PFSK-1 (cell line): ENCODE results near the gene ALG5.

Experiments used
- FOXP2 ChIP-seq: optimal IDR thresholded peaks from 2 replicates; pipeline ENCODE3; 2011; ENCODE audit warnings: borderline replicate concordance, control low read depth, inconsistent platforms; ENCODE audit not compliant: insufficient read depth; ENCODE audit errors: extremely low read length, extremely low read depth
- POLR2AphosphoS5 ChIP-seq: IDR thresholded peaks from 2 replicates; pipeline ENCODE4 v1.6.1; 2012; ENCODE audit warnings: low read depth, mild to moderate bottlenecking, control low read depth, low read length, moderate library complexity
- SIN3A ChIP-seq: IDR thresholded peaks from 2 replicates; pipeline ENCODE4 v1.6.1; 2012; ENCODE audit warnings: mild to moderate bottlenecking, low read length, moderate library complexity, borderline replicate concordance; ENCODE audit not compliant: insufficient read depth
- TAF1 ChIP-seq: IDR thresholded peaks from 2 replicates; pipeline ENCODE4 v1.6.1; 2012; ENCODE audit warnings: low read length, control low read depth, borderline replicate concordance; ENCODE audit not compliant: insufficient read depth
- TF ChIP-seq, protein P1 (sequence below), 2 experiments: IDR thresholded peaks; 2 replicates each; pipeline versions ENCODE4 v1.6.1 to v1.8.0; 2011 to 2012; ENCODE audit warnings: low read depth in 2 of 2, low read length in 2 of 2, control low read depth in 1 of 2, inconsistent platforms in 1 of 2, mild to moderate bottlenecking in 1 of 2, moderate library complexity in 1 of 2; ENCODE audit not compliant: insufficient read depth in 1 of 2

DNA sequence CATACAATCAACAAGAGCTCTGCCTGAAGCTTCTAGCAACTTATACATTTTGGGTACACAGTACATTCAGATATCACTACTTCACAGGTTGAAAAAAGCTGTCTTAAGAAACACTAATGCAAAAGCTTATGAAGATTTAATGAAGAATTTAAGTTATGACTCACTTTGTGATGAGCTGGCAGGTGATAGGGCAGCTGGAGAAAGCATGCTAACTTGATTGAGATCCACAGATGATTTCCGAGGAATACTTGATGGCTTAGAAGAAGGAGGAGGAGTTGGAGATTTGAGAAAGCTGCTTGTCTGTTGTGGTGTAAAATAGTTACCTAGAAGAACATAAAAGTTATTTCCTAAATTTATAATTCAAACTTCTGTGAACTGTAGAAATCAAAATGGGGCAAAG is 24.7 kb upstream of the ALG5 start:
- TF ChIP-seq, protein P1, sequence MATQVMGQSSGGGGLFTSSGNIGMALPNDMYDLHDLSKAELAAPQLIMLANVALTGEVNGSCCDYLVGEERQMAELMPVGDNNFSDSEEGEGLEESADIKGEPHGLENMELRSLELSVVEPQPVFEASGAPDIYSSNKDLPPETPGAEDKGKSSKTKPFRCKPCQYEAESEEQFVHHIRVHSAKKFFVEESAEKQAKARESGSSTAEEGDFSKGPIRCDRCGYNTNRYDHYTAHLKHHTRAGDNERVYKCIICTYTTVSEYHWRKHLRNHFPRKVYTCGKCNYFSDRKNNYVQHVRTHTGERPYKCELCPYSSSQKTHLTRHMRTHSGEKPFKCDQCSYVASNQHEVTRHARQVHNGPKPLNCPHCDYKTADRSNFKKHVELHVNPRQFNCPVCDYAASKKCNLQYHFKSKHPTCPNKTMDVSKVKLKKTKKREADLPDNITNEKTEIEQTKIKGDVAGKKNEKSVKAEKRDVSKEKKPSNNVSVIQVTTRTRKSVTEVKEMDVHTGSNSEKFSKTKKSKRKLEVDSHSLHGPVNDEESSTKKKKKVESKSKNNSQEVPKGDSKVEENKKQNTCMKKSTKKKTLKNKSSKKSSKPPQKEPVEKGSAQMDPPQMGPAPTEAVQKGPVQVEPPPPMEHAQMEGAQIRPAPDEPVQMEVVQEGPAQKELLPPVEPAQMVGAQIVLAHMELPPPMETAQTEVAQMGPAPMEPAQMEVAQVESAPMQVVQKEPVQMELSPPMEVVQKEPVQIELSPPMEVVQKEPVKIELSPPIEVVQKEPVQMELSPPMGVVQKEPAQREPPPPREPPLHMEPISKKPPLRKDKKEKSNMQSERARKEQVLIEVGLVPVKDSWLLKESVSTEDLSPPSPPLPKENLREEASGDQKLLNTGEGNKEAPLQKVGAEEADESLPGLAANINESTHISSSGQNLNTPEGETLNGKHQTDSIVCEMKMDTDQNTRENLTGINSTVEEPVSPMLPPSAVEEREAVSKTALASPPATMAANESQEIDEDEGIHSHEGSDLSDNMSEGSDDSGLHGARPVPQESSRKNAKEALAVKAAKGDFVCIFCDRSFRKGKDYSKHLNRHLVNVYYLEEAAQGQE (IDR thresholded peaks at IDR 0.05; ENCODE audit: insufficient read depth in 1 of 2, low read depth in 2 of 2, low read length in 2 of 2), result no peak
- TF ChIP-seq POLR2AphosphoS5, result no peak
- TF ChIP-seq TAF1, result no peak
- no peak for TF ChIP-seq SIN3A
- TF ChIP-seq FOXP2, result no peak
